SH-SY5Y (cell line): ENCODE measurements around the gene BORCS8.

Experiments used
- GATA2 ChIP-seq: IDR thresholded peaks from 2 replicates; pipeline ENCODE4 v1.6.1; 2011; ENCODE audit warnings: mild to moderate bottlenecking, low read depth, low read length
- GATA3 ChIP-seq: IDR thresholded peaks from 2 replicates; pipeline ENCODE4 v1.6.1; 2011; ENCODE audit warnings: low read depth, mild to moderate bottlenecking, low read length, moderate library complexity

- TF ChIP-seq GATA3, result no peak
- no peak for TF ChIP-seq GATA2
Observed at GRCh38 chr19:19146865-19147264, 45.1 kb downstream of the BORCS8 start.
